NCI-H1417 (cell line): ENCODE data around the gene IFNA10.
"Not testable (repeated sequence)": the region's sequence is repeated elsewhere in the genome, so short reads cannot be mapped to it uniquely, and the experiment has no call there.

Experiments
- DNase-seq, 3 experiments: peaks; one replicate each; lab custom pipeline; 2025; lab: John Stamatoyannopoulos, UW

IFNA10 gene

GRCh38 chr9:21194867-21195776 lies 11.8 kb downstream of the IFNA10 start:
- DNase-seq: peak in 1 of 3 experiments; percentile 9

GRCh38 chr9:21187487-21187886 lies 19.5 kb downstream of the IFNA10 start, which contains the start of gene IFNA4:
Gene IFNA4 (minus strand): TSS chr9:21187587. CDS start chr9:21187531, 56 bp downstream.
- not testable (repeated sequence) for DNase-seq

- peak in 1 of 3 experiments; percentile 19 for DNase-seq
These were observed 23.9 kb downstream of the IFNA10 start for GRCh38 chr9:21182810-21183736.

- no peak for DNase-seq
These were observed 32.3 kb downstream of the IFNA10 start for GRCh38 chr9:21174671-21175070.

- no peak for DNase-seq
These were observed 34.8 kb downstream of the IFNA10 start for GRCh38 chr9:21172156-21172555.

GRCh38 chr9:21171351-21171750 lies 35.6 kb downstream of the IFNA10 start:
- DNase-seq: no peak

- not testable (repeated sequence) for DNase-seq
These were observed 40.4 kb downstream of the IFNA10 start, which contains the start of gene IFNA21 for GRCh38 chr9:21166560-21166959. Gene IFNA21 (minus strand): TSS chr9:21166660. CDS start chr9:21166612, 48 bp downstream.

GRCh38 chr9:21165516-21165915 lies 41.4 kb downstream of the IFNA10 start:
- no peak for DNase-seq

GRCh38 chr9:21160178-21160577 lies 46.8 kb downstream of the IFNA10 start:
- no peak for DNase-seq
